Renal cortex interstitium (tissue), 15 donors: ENCODE data around the gene RAD51AP1. TPM values are rescaled to one million over a fixed set of nuclear protein-coding genes. Genes with fewer than 3 reads are reported as not detected.
"Not testable (repeated sequence)": the region's sequence is repeated elsewhere in the genome, so short reads cannot be mapped to it uniquely, and the experiment has no call there.

Experiments
- DNase-seq, 11 donors: peaks; one replicate each; pipeline ENCODE4 v3.0.0-alpha.2; 2013; ENCODE audit warnings: low read depth in 9 of 11, low spot score in 4 of 11; ENCODE audit errors: extremely low read depth in 1 of 11
- long read RNA-seq, 16 experiments: transcript quantifications; one replicate each; lab custom pipeline, GENCODE V29; 2026
- polyA plus RNA-seq, 3 donors: library from polyadenylated mRNA; unstranded; fragments of 120-200 nt; gene quantifications; one replicate each; pipeline ENCODE4 v1.2.1, GENCODE V29; 2013; ENCODE audit not compliant: insufficient read length in 3 of 3

RAD51AP1 gene
- 10 to 100 TPM; 22.7 to 37.1 (median 29.0) TPM for polyA plus RNA-seq
- long read RNA-seq, donor 1, partial matches to known transcripts: 0 of 2 reads
- long read RNA-seq, donor 1, other reads (novel, unspliced or antisense): 0 of 2 reads
- long read RNA-seq, donor 2, partial matches to known transcripts: 0 of 2 reads
- long read RNA-seq, donor 2, other reads (novel, unspliced or antisense): 0 of 2 reads
- long read RNA-seq, donor 3, partial matches to known transcripts: 0 of 1 reads
- long read RNA-seq, donor 3, other reads (novel, unspliced or antisense): 0 of 1 reads
- long read RNA-seq, donor 4, partial matches to known transcripts: 0 of 1 reads
- long read RNA-seq, donor 4, other reads (novel, unspliced or antisense): 0 of 1 reads
- long read RNA-seq, donor 5: 0 reads
- long read RNA-seq, donor 6, partial matches to known transcripts: 0 of 1 reads
- long read RNA-seq, donor 6, other reads (novel, unspliced or antisense): 0 of 1 reads
- long read RNA-seq, donor 7, transcript RAD51AP1-202 (9 exons, 2,113 nt): major isoform, 6 of 6 reads
- long read RNA-seq, donor 7, partial matches to known transcripts: 0 of 6 reads
- long read RNA-seq, donor 7, other reads (novel, unspliced or antisense): 0 of 6 reads
- long read RNA-seq, donor 8, partial matches to known transcripts: 9 of 12 reads
- long read RNA-seq, donor 8, other reads (novel, unspliced or antisense): 0 of 12 reads
- long read RNA-seq, donor 9, transcript RAD51AP1-202 (9 exons, 2,113 nt): major isoform, 6 of 6 reads
- long read RNA-seq, donor 9, partial matches to known transcripts: 0 of 6 reads
- long read RNA-seq, donor 9, other reads (novel, unspliced or antisense): 0 of 6 reads
- long read RNA-seq, donor 10, partial matches to known transcripts: 0 of 2 reads
- long read RNA-seq, donor 10, other reads (novel, unspliced or antisense): 0 of 2 reads
- long read RNA-seq, donor 11, partial matches to known transcripts: 0 of 4 reads
- long read RNA-seq, donor 11, other reads (novel, unspliced or antisense): 0 of 4 reads
- long read RNA-seq, donor 12, partial matches to known transcripts: 0 of 3 reads
- long read RNA-seq, donor 12, other reads (novel, unspliced or antisense): 0 of 3 reads
- long read RNA-seq, donor 13: 0 reads
- long read RNA-seq, donor 14, partial matches to known transcripts: 0 of 6 reads
- long read RNA-seq, donor 14, other reads (novel, unspliced or antisense): 0 of 6 reads
- long read RNA-seq, donor 15, partial matches to known transcripts: 0 of 1 reads
- long read RNA-seq, donor 15, other reads (novel, unspliced or antisense): 0 of 1 reads
- long read RNA-seq, donor 16, transcript RAD51AP1-202 (9 exons, 2,113 nt): major isoform, 7 of 9 reads
- long read RNA-seq, donor 16, partial matches to known transcripts: 0 of 9 reads
- long read RNA-seq, donor 16, other reads (novel, unspliced or antisense): 0 of 9 reads

GRCh38 chr12:4538207-4539160, at the start of gene RAD51AP1:
RAD51AP1 (plus strand) TSS chr12:4538890; CDS start chr12:4538940, 50 bp downstream.
- peak; percentile 92 to 97 (median 95) for DNase-seq

GRCh38 chr12:4489556-4489955, 49.1 kb upstream of the RAD51AP1 start:
- DNase-seq: no peak

GRCh38 chr12:4490973-4491372, 47.7 kb upstream of the RAD51AP1 start:
- DNase-seq: no peak

GRCh38 chr12:4496145-4496838, 42.4 kb upstream of the RAD51AP1 start:
- DNase-seq: no peak

- DNase-seq: no peak
These were observed 39.5 kb upstream of the RAD51AP1 start for GRCh38 chr12:4499186-4499585.

- DNase-seq: no peak
These were observed 33.2 kb upstream of the RAD51AP1 start for GRCh38 chr12:4505376-4505986.

GRCh38 chr12:4506430-4506829, 32.3 kb upstream of the RAD51AP1 start:
- DNase-seq: no peak

GRCh38 chr12:4506870-4507269, 31.8 kb upstream of the RAD51AP1 start:
- no peak for DNase-seq

- not testable (repeated sequence) for DNase-seq
These were observed 30.2 kb upstream of the RAD51AP1 start for GRCh38 chr12:4508503-4508902.

GRCh38 chr12:4509269-4509668, 29.4 kb upstream of the RAD51AP1 start:
- not testable (repeated sequence) for DNase-seq

GRCh38 chr12:4518106-4518728, 20.5 kb upstream of the RAD51AP1 start:
- DNase-seq: no peak

GRCh38 chr12:4523443-4523842, 15.2 kb upstream of the RAD51AP1 start:
- not testable (repeated sequence) for DNase-seq

GRCh38 chr12:4526923-4527546, 11.7 kb upstream of the RAD51AP1 start:
- DNase-seq: peak in 1 of 11 donors; percentile 18

GRCh38 chr12:4530160-4530559, 8.5 kb upstream of the RAD51AP1 start:
- no peak for DNase-seq

- DNase-seq: no peak
These were observed 7.6 kb upstream of the RAD51AP1 start for GRCh38 chr12:4530982-4531586.
